Parathyroid adenoma (tissue), 2 donors: ENCODE data around the gene SMTNL1.

Experiments used
- H2AFZ ChIP-seq: fragments of 300-600 bp; sonication (generic); one replicate; pipeline ENCODE4 v1.7.0; 2017; ENCODE audit warnings: antibody characterized with exemption, mild to moderate bottlenecking
- H3K27ac ChIP-seq: fragments of 300-600 bp; sonication (generic); one replicate; pipeline ENCODE4 v1.7.0; 2017
- H3K27me3 ChIP-seq: fragments of 300-600 bp; sonication (generic); one replicate; pipeline ENCODE4 v1.7.0; 2017; ENCODE audit warnings: low read length; ENCODE audit not compliant: control insufficient read depth, insufficient read depth
- H3K36me3 ChIP-seq: fragments of 300-600 bp; sonication (generic); one replicate; pipeline ENCODE4 v1.7.0; 2017; ENCODE audit warnings: low read length; ENCODE audit not compliant: control insufficient read depth, insufficient read depth
- H3K4me1 ChIP-seq: fragments of 300-600 bp; sonication (generic); one replicate; pipeline ENCODE4 v1.7.0; 2017; ENCODE audit warnings: control low read depth
- H3K4me2 ChIP-seq: fragments of 300-600 bp; sonication (generic); one replicate; pipeline ENCODE4 v1.7.0; 2017; ENCODE audit warnings: low read length
- H3K4me3 ChIP-seq: fragments of 300-600 bp; sonication (generic); one replicate; pipeline ENCODE4 v1.7.0; 2017; ENCODE audit warnings: low read depth, low read length
- H3K79me2 ChIP-seq: fragments of 300-600 bp; sonication (generic); one replicate; pipeline ENCODE4 v1.7.0; 2017; ENCODE audit warnings: control low read depth
- H3K9ac ChIP-seq: fragments of 300-600 bp; sonication (generic); one replicate; pipeline ENCODE4 v1.7.0; 2017; ENCODE audit warnings: mild to moderate bottlenecking
- H3K9me3 ChIP-seq: fragments of 300-600 bp; sonication (generic); one replicate; pipeline ENCODE4 v1.7.0; 2017; ENCODE audit warnings: low read length; ENCODE audit not compliant: control insufficient read depth
- CTCF ChIP-seq: fragments of 300-600 bp; sonication (generic); IDR thresholded peaks from one replicate; pipeline ENCODE4 v1.7.0; 2017; ENCODE audit warnings: antibody characterized with exemption, mild to moderate bottlenecking
- donor health status: primary hyperparathyroidism.

Gene SMTNL1

DNA sequence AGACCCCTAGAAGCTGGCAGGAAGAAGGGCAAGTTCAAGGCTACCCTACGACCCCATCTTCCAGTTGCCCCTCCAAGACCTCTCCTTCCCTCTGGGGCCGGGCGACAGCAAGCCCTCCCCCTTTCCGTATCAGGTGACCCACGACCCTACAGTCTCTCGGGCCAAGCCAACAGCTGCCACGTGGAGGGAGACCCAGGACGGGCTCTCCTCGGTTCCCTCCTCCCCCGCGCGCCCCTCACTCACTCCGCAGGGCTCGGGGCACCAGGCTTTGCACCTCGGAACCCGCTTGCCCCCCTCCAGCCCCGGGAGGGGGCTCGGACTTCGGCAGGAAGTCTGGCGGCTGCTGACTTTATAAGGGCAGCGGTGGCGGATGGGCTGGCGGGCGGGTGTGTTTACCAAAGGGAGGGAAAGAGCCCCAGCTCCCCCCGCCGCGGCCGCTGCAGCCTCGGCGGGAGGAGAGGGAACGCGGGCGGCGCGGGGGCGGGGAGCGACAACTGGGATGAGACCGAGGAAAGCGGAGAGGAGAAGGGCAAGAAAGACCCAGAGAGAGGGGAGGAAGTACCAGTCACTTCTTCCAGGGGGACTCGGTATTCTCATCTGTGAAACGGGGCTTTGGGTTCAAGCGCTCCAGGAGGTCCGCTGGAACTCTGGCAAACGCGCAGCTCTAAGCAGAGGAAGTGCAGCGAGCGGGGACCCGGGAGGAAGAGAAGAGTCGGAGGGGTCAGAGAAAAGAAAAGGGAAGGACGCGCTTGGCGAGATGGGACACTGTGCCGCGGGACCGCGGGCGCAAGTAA is 22.7 kb upstream of the SMTNL1 start:
- peak overlapping the region; percentile 86 for H3K4me2 ChIP-seq
- no peaks in the 10 kb centered on the region for H3K36me3 ChIP-seq
- no peaks in the 10 kb centered on the region for H3K79me2 ChIP-seq
- H3K27me3 ChIP-seq, result no peaks in the 10 kb centered on the region
- H2AFZ ChIP-seq, result peak overlapping the region; percentile 77
- no peaks in the 10 kb centered on the region for H3K9me3 ChIP-seq
- H3K9ac ChIP-seq, result no peak overlapping the region
- H3K4me3 ChIP-seq, result peak overlapping the region; percentile 52
- no peak for TF ChIP-seq CTCF
- H3K27ac ChIP-seq, result no peak overlapping the region
- no peaks in the 10 kb centered on the region for H3K4me1 ChIP-seq

DNA sequence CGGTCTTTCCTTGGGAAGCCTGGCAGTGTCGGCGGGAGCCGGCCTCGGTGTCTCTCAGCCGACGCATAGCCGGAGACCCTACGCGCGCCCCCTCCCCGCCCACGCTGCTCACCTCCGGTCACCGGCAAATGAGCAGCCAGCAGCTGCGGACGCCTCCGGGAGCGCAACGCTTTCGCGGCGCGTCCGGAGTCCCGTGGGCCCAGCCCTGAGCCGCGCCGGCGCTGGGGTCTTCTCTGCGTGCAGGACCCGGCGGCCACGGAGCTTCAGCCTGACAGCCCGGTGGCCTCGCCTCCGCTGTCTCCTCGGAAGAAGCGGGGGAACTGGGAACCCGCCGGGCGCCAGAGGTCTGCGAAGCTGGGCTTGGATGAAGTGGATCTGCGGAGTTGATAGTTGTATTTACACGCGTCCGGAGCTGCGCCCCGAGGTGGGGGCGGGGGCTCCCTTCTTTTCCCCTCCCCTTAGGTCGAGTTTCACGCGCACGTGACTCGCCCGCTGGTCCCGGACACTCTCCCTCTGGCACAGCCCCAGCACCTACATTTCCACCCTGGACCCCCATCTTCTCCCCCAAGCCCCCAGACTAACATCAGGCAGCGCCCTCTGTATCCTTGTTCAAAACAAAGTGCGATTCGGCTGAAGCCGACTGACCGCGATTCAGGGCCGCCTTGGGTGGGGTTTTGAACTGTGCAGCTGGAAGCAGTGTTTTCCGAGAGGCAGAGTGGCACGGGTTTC is 21.9 kb upstream of the SMTNL1 start, which contains the start of gene SLC43A1:
TSS of gene SLC43A1 (minus strand) at position 371 of the 729 bp plus-strand sequence. CDS start 1,591 bp downstream, outside the sequence.
- no peaks in the 10 kb centered on the region for H3K27me3 ChIP-seq
- H3K4me1 ChIP-seq, result no peaks in the 10 kb centered on the region
- peak within 1 kb of the TSS; percentile 52 for H3K4me3 ChIP-seq
- peak within 1 kb of the TSS; percentile 77 for H2AFZ ChIP-seq
- H3K27ac ChIP-seq, result no peak within 1 kb of the TSS
- H3K4me2 ChIP-seq, result peak within 1 kb of the TSS; percentile 86
- no peaks in the 10 kb centered on the region for H3K9me3 ChIP-seq
- no peak within 1 kb of the TSS for H3K9ac ChIP-seq
- H3K36me3 ChIP-seq, result no peaks in the 10 kb centered on the region
- TF ChIP-seq CTCF, result no peak
- no peaks in the 10 kb centered on the region for H3K79me2 ChIP-seq

GRCh38 chr11:57516061-57516443 is 21.3 kb upstream of the SMTNL1 start:
- H3K9ac ChIP-seq, result no peak overlapping the region
- H3K27ac ChIP-seq, result no peak overlapping the region
- peak overlapping the region; percentile 77 for H2AFZ ChIP-seq

GRCh38 chr11:57521116-57521515 is 16.3 kb upstream of the SMTNL1 start:
- Histone ChIP-seq H3K36me3 (no peaks in the 10 kb centered on the region), H2AFZ (no peak overlapping the region), H3K79me2 (no peaks in the 10 kb centered on the region), H3K4me1 (no peaks in the 10 kb centered on the region), H3K4me2 (no peak overlapping the region), H3K27ac (no peak overlapping the region), H3K27me3 (no peaks in the 10 kb centered on the region), H3K9ac (no peak overlapping the region), H3K4me3 (no peak overlapping the region), H3K9me3 (no peaks in the 10 kb centered on the region)
- TF ChIP-seq CTCF, result no peak

More at GRCh38 chr11:57516061-57516443, 21.3 kb upstream of the SMTNL1 start:
- no peaks in the 10 kb centered on the region for H3K27me3 ChIP-seq
- H3K79me2 ChIP-seq, result no peaks in the 10 kb centered on the region
- peak overlapping the region; percentile 86 for H3K4me2 ChIP-seq
- no peak for TF ChIP-seq CTCF
- peak overlapping the region; percentile 52 for H3K4me3 ChIP-seq
- H3K9me3 ChIP-seq, result no peaks in the 10 kb centered on the region
- H3K36me3 ChIP-seq, result no peaks in the 10 kb centered on the region
- no peaks in the 10 kb centered on the region for H3K4me1 ChIP-seq
